ENCODE results near the gene CRELD2. TPM values are rescaled to one million over a fixed set of nuclear protein-coding genes. Genes with fewer than 3 reads are reported as not detected.

The CRELD2 gene
- total RNA-seq, 6 experiments from 2014 or later, result 67.9 to 86.8 (median 78.5) TPM

DNA sequence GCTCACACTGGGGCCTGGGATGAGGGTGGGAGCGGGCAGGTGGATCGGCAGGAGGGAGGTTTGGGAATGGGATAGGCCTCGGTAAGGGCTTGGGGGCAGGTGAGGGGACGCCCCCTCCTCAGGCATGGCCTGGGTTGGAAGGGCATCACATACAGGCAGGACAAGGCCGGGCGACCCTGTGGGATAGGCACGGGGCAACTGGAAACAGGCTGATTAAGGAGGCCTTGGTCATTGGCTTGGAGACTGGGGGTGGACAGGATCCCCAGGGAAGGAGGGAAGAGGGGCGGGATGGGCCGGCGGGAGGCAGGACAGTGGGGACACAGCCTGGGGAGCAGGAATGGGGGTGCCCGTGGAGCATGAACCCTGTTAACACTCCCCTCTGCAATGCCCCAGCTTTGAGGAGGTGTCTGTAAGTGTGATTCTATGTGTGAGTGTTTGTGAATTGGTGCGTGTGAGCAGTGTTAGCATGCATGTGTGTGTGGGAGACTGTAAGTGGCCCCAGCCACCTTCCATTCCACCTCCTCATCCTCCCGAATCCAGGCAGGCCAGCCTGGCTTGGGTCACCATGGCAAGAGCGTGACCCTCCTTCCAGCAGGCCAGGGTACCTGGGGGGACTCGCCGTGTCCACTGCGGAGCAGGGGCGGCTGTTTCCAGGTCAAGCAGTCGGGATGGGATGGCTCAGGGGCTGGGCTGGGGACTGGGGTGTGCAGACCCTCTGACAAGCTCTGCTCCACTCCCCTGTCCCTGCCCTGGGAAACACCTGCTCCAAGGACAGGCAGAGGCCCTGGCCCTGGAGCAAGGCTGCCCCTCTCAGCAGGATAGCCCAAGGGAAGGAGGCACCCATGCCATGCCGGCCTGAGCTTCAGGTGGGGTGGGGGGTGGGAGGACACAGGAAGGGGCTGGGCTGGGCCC is 38.7 kb downstream of the CRELD2 start:
- Mint-ChIP-seq H3K36me3 (ENCODE audit: low read depth) (no peaks in the 10 kb centered on the region), H3K4me3 (no peak overlapping the region), H3K9me3 (no peaks in the 10 kb centered on the region), H3K4me1 (ENCODE audit: low read depth) (peaks cover 10% of the 10 kb centered on the region), H3K27ac (no peak overlapping the region), H3K27me3 (ENCODE audit: insufficient read depth) (no peaks in the 10 kb centered on the region; the same call in 1 of the 2 replicates)
- DNase-seq, result no peak
- TF ChIP-seq, protein P1, sequence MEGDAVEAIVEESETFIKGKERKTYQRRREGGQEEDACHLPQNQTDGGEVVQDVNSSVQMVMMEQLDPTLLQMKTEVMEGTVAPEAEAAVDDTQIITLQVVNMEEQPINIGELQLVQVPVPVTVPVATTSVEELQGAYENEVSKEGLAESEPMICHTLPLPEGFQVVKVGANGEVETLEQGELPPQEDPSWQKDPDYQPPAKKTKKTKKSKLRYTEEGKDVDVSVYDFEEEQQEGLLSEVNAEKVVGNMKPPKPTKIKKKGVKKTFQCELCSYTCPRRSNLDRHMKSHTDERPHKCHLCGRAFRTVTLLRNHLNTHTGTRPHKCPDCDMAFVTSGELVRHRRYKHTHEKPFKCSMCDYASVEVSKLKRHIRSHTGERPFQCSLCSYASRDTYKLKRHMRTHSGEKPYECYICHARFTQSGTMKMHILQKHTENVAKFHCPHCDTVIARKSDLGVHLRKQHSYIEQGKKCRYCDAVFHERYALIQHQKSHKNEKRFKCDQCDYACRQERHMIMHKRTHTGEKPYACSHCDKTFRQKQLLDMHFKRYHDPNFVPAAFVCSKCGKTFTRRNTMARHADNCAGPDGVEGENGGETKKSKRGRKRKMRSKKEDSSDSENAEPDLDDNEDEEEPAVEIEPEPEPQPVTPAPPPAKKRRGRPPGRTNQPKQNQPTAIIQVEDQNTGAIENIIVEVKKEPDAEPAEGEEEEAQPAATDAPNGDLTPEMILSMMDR (IDR thresholded peaks at IDR 0.05), result no peak

DNA sequence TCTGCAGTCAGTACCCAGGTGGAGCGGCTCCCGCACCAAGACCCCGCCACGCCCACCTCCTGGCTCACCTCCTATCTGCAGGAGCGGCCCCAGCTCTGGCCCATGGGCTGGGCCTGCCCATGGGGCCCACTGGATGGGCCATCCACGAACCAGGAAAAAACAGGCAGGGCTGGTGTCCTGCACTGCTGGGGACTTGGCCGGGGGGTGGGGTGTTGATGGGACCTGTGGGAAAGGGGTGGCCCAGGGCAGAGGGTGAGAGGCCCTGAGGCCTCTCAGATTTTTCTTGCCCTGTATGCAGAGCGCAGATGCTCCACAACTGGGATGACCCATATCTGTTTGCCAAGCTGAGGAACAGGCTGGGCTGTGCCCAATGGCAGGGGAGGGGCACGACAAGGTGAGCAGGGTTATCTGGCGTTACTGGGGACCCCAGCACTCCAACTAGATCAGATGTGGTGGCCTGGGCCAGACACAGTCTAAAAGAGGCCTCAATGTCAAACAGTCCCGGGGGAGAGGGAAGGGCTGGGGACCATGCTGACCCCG is 39.5 kb downstream of the CRELD2 start:
- Mint-ChIP-seq H3K4me3 (no peak overlapping the region), H3K27me3 (ENCODE audit: insufficient read depth) (no peaks in the 10 kb centered on the region; the same call in 1 of the 2 replicates), H3K9me3 (no peaks in the 10 kb centered on the region), H3K36me3 (ENCODE audit: low read depth) (no peaks in the 10 kb centered on the region), H3K4me1 (ENCODE audit: low read depth) (peaks cover 5% of the 10 kb centered on the region; the same call in 1 of the 2 replicates), H3K27ac (no peak overlapping the region)
- TF ChIP-seq, protein P1 (IDR thresholded peaks at IDR 0.05), result no peak
- no peak for DNase-seq

DNA sequence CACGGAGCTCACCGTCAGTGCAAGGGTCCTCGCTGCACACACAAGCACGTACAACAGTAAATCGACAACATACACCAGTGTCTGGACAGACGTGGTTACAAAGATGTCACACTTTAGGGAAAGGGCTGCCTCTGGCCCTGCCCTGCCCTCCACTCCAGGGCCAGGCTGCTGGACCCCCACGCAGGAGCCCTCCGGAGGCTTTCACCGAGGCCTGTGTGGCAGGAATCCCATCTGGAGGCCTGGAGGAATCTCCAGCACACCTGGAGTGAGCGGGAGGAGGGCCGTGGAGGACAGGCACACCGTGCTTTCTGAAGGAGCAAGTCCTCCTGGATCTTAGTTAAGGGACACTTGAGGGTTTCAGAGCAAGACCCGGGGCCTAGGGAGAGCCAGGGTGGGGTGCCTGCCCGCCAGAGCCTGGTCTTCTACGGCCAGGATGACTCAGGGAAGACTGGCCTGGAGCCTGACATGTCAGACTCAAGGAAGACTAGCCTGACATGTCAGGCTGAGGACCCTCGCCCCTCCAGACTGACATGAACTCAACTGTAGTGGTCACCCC is 40.0 kb downstream of the CRELD2 start:
- Mint-ChIP-seq H3K27me3 (ENCODE audit: insufficient read depth) (no peaks in the 10 kb centered on the region; the same call in 1 of the 2 replicates), H3K27ac (no peak overlapping the region), H3K4me3 (no peak overlapping the region)

DNA sequence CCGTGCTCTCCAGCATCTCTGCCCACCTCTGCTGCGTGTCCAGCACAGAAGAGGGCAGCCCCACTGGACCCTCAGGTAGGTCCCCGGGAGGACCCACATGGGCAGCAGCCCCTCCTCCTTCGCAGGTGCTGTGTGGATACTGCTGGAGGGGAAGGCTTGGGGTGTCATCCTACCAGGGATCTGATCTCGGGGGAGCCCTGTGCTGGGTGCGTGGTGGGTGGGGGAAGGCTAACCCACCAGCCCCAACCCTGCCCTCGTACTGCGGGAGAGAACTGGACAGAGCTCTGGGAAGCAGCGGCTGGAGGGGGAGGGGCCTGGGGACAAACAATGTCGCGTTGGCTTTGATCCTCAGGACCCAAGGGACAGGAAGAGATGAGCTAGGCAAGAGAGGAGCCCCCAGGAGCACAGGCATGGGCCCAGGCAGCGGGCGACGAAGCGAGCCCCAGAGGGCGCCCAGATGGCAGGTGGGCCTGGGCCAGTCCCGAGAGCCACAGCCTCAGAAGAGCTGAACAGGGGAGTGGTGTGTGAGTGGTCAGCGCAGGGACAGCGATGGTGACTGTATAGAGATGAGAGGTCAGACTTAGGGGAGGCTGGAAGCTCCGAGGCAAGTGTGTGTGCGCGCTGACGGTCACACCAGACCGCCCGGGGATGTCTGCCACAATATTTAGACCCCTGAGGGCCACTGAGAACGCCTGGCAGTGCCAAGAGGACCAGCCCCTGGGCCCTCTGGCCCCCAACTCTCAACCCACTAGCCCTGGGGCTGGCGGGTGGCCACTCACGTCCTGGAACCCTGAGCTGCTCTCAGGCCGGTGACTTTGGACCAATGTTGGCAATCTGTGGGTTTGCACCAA is 40.7 kb downstream of the CRELD2 start:
- H3K9me3 Mint-ChIP-seq, result no peaks in the 10 kb centered on the region
- H3K27me3 Mint-ChIP-seq (ENCODE audit: insufficient read depth), result no peaks in the 10 kb centered on the region; the same call in 1 of the 2 replicates
- DNase-seq, result no peak
- H3K27ac Mint-ChIP-seq, result peak overlapping the region; percentile 72
- H3K4me1 Mint-ChIP-seq (ENCODE audit: low read depth), result peaks cover 12% of the 10 kb centered on the region; the same call in 1 of the 2 replicates
- peaks cover 5% of the 10 kb centered on the region; the same call in 1 of the 2 replicates for H3K36me3 Mint-ChIP-seq (ENCODE audit: low read depth)
- peak overlapping the region; percentile 81 for H3K4me3 Mint-ChIP-seq
- TF ChIP-seq, protein P1 (IDR thresholded peaks at IDR 0.05), result no peak

More for the DNA sequence above, 40.0 kb downstream of the CRELD2 start:
- Mint-ChIP-seq H3K4me1 (ENCODE audit: low read depth) (peaks cover 6% of the 10 kb centered on the region; the same call in 1 of the 2 replicates), H3K9me3 (no peaks in the 10 kb centered on the region), H3K36me3 (ENCODE audit: low read depth) (no peaks in the 10 kb centered on the region)
- DNase-seq, result no peak
- TF ChIP-seq, protein P1 (IDR thresholded peaks at IDR 0.05), result no peak

DNA sequence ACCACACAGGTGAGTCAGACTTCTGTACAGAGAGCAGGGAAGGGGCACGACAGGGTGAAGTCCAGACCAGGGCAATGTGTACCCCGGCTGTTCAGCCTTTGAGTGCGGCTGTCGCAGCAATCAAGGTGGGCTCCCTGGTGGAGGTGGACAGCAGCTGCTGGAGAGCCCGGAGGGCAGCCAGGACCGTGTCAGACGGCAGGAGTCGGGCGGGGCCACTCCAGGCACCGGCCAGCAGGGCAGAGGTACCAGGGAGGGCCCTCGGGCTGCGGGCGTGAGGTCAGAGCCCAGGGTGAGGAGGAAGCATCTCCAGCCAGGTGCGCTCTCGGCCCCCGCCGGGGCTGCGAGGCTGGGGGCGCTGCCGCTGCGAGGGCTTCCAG is 41.3 kb downstream of the CRELD2 start:
- Mint-ChIP-seq H3K4me3 (peak overlapping the region; percentile 81), H3K36me3 (ENCODE audit: low read depth) (peaks cover 5% of the 10 kb centered on the region; the same call in 1 of the 2 replicates), H3K27ac (peak overlapping the region; percentile 72), H3K4me1 (ENCODE audit: low read depth) (peaks cover 12% of the 10 kb centered on the region; the same call in 1 of the 2 replicates), H3K27me3 (ENCODE audit: insufficient read depth) (no peaks in the 10 kb centered on the region; the same call in none of the 2 replicates), H3K9me3 (no peaks in the 10 kb centered on the region)
- TF ChIP-seq, protein P1 (IDR thresholded peaks at IDR 0.05), result peak; percentile 25; the same call in 1 of the 2 replicates
- DNase-seq, result peak; percentile 36

Measured in HFFc6 (cell line).